Astrocyte (in vitro differentiated cells and primary cell): ENCODE measurements around the gene PIAS1. TPM values are rescaled to one million over a fixed set of nuclear protein-coding genes. Genes with fewer than 3 reads are reported as not detected.
A peak's percentile ranks its signal among the peaks of the same experiment; 100 is the strongest.

Experiments used
- DNase-seq: peaks from one replicate; pipeline ENCODE4 v3.0.0-alpha.2; 2010; ENCODE audit warnings: low read depth
- FAIRE-seq: peaks from 2 replicates; lab custom pipeline; 2011; peaks lifted over from hg19 to GRCh38; lab: Jason Lieb, UNC
- H2AFZ ChIP-seq: 2 replicates; pipeline ENCODE4 v1.6.0; 2012; ENCODE audit warnings: low read depth, low read length, inconsistent platforms
- H3K27ac ChIP-seq: 2 replicates; pipeline ENCODE4 v1.5.1; 2011; ENCODE audit warnings: low read depth, low read length, inconsistent platforms
- H3K27me3 ChIP-seq: 2 replicates; pipeline ENCODE4 v1.6.0; 2011; ENCODE audit warnings: low read length, inconsistent platforms; ENCODE audit not compliant: insufficient read depth
- H3K36me3 ChIP-seq: 2 replicates; pipeline ENCODE4 v1.5.1; 2011; ENCODE audit warnings: low read length, inconsistent platforms; ENCODE audit not compliant: insufficient read depth
- H3K4me1 ChIP-seq: 2 replicates; pipeline ENCODE4 v1.5.1; 2011; ENCODE audit warnings: low read length, inconsistent platforms; ENCODE audit not compliant: insufficient read depth
- H3K4me2 ChIP-seq: 2 replicates; pipeline ENCODE4 v1.6.0; 2012; ENCODE audit warnings: low read length, inconsistent platforms
- H3K4me3 ChIP-seq: 2 replicates; pipeline ENCODE4 v1.5.1; 2011; ENCODE audit warnings: low read depth, mild to moderate bottlenecking, low read length, inconsistent platforms; ENCODE audit not compliant: insufficient read depth
- H3K79me2 ChIP-seq: 2 replicates; pipeline ENCODE4 v1.6.0; 2012; ENCODE audit warnings: mild to moderate bottlenecking, low read length, inconsistent platforms; ENCODE audit not compliant: insufficient read depth
- H3K9ac ChIP-seq: 2 replicates; pipeline ENCODE4 v1.6.0; 2012; ENCODE audit warnings: mild to moderate bottlenecking, low read length, inconsistent platforms
- H3K9me3 ChIP-seq: 2 replicates; pipeline ENCODE4 v1.5.1; 2012; ENCODE audit warnings: low read depth, mild to moderate bottlenecking, low read length, inconsistent platforms; ENCODE audit not compliant: insufficient read depth
- H4K20me1 ChIP-seq: 2 replicates; pipeline ENCODE4 v1.6.0; 2012; ENCODE audit warnings: low read length, inconsistent platforms; ENCODE audit not compliant: insufficient read depth
- H3K27ac Mint-ChIP-seq: one replicate; pipeline ENCODE4 v1.8.0; 2021; ENCODE audit warnings: mild to moderate bottlenecking, mixed read lengths; ENCODE audit not compliant: unreplicated experiment
- H3K27me3 Mint-ChIP-seq: one replicate; pipeline ENCODE4 v1.8.0; 2021; ENCODE audit warnings: low read depth, mixed read lengths; ENCODE audit not compliant: unreplicated experiment
- H3K36me3 Mint-ChIP-seq: one replicate; pipeline ENCODE4 v1.8.0; 2021; ENCODE audit warnings: low read depth, mixed read lengths; ENCODE audit not compliant: unreplicated experiment
- H3K4me1 Mint-ChIP-seq: one replicate; pipeline ENCODE4 v1.8.0; 2021; ENCODE audit warnings: low read depth, mixed read lengths; ENCODE audit not compliant: unreplicated experiment
- H3K4me3 Mint-ChIP-seq: one replicate; pipeline ENCODE4 v1.8.0; 2021; ENCODE audit warnings: mild to moderate bottlenecking, moderate library complexity, mixed read lengths; ENCODE audit not compliant: unreplicated experiment
- H3K9me3 Mint-ChIP-seq: one replicate; pipeline ENCODE4 v1.8.0; 2021; ENCODE audit warnings: mild to moderate bottlenecking, mixed read lengths; ENCODE audit not compliant: unreplicated experiment
- CTCF ChIP-seq: IDR thresholded peaks from 2 replicates; pipeline ENCODE4 v1.5.1; 2011; ENCODE audit warnings: low read depth, mild to moderate bottlenecking, inconsistent platforms, low read length, moderate library complexity; ENCODE audit not compliant: insufficient read depth
- EZH2 ChIP-seq: IDR thresholded peaks from 2 replicates; pipeline ENCODE4 v1.6.1; 2012; ENCODE audit warnings: mild to moderate bottlenecking, low read length, inconsistent platforms; ENCODE audit not compliant: insufficient read depth
- total RNA-seq: library from RNA; stranded (reverse); gene quantifications from 2 replicates; pipeline ENCODE4 v1.2.1, GENCODE V29; 2021

Gene PIAS1
- total RNA-seq, 1 donor from 2014 or later: 30.2 TPM

DNA sequence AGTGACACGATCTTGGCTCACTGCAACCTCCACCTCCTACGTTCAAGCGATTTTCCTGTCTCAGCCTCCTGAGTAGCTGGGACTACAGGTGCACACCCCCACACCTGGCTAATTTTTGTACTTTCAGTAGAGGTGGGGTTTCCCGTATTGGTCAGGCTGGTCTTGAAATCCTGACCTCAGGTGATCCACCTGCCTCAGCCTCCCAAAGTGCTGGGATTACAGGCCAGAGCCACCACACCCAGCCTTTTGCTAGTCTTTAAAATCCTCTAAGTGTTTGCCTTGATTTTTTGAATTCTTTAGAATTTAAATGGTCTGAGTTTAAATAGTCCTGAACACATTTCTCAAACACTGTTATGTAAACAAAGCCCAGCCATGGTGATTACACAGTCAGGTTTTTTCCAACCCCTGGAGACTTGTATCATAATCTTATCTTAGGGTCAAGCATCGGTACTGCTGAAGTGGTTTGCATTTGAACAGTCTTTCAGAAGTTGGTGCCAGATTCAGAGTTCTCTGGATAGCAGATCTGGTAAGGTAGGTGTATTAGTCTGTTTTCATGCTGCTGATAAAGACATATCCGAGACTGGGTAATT is 28.2 kb upstream of the PIAS1 start:
- H3K4me2 ChIP-seq: no peak overlapping the region
- no peak overlapping the region for H3K4me3 Mint-ChIP-seq
- no peak overlapping the region for H2AFZ ChIP-seq
- H3K4me1 Mint-ChIP-seq: no peaks in the 10 kb centered on the region
- H3K9me3 ChIP-seq: no peaks in the 10 kb centered on the region
- no peak overlapping the region for H3K4me3 ChIP-seq
- peaks cover 2% of the 10 kb centered on the region for H3K27me3 ChIP-seq
- TF ChIP-seq EZH2 (no peak), CTCF (no peak)
- peaks cover 7% of the 10 kb centered on the region for H3K9me3 Mint-ChIP-seq
- H3K79me2 ChIP-seq: no peaks in the 10 kb centered on the region
- H3K27ac Mint-ChIP-seq: no peak overlapping the region
- H4K20me1 ChIP-seq: no peaks in the 10 kb centered on the region
- H3K9ac ChIP-seq: no peak overlapping the region
- H3K27me3 Mint-ChIP-seq: peaks cover 8% of the 10 kb centered on the region
- H3K4me1 ChIP-seq: no peaks in the 10 kb centered on the region
- H3K36me3 ChIP-seq: no peaks in the 10 kb centered on the region
- peaks cover 2% of the 10 kb centered on the region for H3K36me3 Mint-ChIP-seq
- peak; percentile 65 for DNase-seq
- H3K27ac ChIP-seq: no peak overlapping the region
- FAIRE-seq: no peak

DNA sequence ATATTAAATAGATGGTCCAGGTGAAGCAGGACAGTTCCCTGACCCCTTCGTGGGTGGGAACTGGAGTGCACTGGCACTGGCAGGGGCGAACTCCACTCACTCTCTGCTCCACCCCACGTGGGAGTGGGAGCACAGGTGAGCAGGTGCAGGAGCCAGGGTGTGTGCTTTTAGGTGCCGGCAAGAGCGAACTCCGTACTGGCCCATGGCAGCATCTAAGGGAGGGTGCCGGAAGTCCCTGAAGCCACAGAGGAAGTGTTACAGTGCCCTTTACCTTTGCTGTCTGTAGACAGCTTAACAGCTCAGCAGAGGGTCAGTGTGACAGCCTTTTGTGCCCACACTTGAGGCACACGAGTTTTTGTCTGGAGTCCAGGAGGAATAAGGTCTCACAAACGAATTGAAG is 26.7 kb upstream of the PIAS1 start:
- H3K4me1 Mint-ChIP-seq: no peaks in the 10 kb centered on the region
- H3K27ac Mint-ChIP-seq: no peak overlapping the region
- H2AFZ ChIP-seq: no peak overlapping the region
- H3K4me1 ChIP-seq: no peaks in the 10 kb centered on the region
- H3K36me3 ChIP-seq: no peaks in the 10 kb centered on the region
- no peaks in the 10 kb centered on the region for H3K9me3 ChIP-seq
- H3K4me2 ChIP-seq: no peak overlapping the region
- no peak overlapping the region for H3K4me3 Mint-ChIP-seq
- H3K27me3 Mint-ChIP-seq: peaks cover 9% of the 10 kb centered on the region
- H3K79me2 ChIP-seq: no peaks in the 10 kb centered on the region
- H3K27ac ChIP-seq: no peak overlapping the region
- no peak for DNase-seq
- peaks cover 7% of the 10 kb centered on the region for H3K9me3 Mint-ChIP-seq
- FAIRE-seq: no peak
- TF ChIP-seq EZH2 (no peak), CTCF (no peak)
- no peak overlapping the region for H3K9ac ChIP-seq
- no peaks in the 10 kb centered on the region for H4K20me1 ChIP-seq
- H3K4me3 ChIP-seq: no peak overlapping the region
- peaks cover 2% of the 10 kb centered on the region for H3K27me3 ChIP-seq
- peaks cover 2% of the 10 kb centered on the region for H3K36me3 Mint-ChIP-seq

DNA sequence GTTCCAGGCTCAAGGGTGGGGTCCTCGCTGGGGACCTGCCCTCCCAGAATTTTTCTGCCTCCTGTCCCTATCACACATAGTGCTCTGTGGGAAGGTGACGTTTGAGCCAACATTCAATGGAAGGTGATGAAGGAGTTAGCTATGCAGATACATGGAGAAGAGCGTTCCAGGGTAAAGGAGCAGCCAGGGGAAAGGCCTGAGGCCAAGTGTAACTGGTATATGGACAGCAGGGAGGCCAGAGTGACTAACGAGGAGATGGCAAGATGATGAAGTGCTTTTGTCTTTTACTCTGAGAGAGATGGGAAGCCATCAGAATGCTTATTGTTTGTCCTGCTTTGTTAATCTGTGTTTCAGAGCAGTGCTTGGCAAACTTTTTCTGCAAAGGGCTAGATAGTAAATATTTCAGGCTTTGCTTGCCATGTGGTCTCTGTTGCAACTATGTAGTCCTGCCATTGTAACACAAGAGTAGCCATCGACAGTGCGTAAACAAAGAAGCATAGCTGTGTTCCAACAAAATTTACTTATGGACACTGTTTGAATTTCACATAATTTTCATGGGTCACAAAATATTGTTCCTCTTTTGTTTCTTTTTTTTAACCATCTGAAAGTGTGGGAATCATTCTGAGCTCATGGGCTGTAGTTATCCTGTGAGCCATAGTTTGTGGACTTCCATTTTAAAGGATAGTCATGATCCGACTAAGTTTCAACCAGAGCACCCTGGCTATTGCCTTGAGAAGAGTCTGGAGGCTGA is 25.8 kb upstream of the PIAS1 start:
- no peak overlapping the region for H3K4me2 ChIP-seq
- no peak overlapping the region for H2AFZ ChIP-seq
- peaks cover 2% of the 10 kb centered on the region for H3K27me3 ChIP-seq
- H3K36me3 ChIP-seq: no peaks in the 10 kb centered on the region
- H3K9ac ChIP-seq: no peak overlapping the region
- FAIRE-seq (no peak), DNase-seq (peak; percentile 28)
- Mint-ChIP-seq H3K4me1 (no peaks in the 10 kb centered on the region), H3K4me3 (no peak overlapping the region), H3K36me3 (no peaks in the 10 kb centered on the region), H3K27me3 (peaks cover 7% of the 10 kb centered on the region), H3K9me3 (peaks cover 7% of the 10 kb centered on the region), H3K27ac (no peak overlapping the region)
- H4K20me1 ChIP-seq: no peaks in the 10 kb centered on the region
- no peak for TF ChIP-seq CTCF
- no peak for TF ChIP-seq EZH2
- no peaks in the 10 kb centered on the region for H3K79me2 ChIP-seq
- no peaks in the 10 kb centered on the region for H3K9me3 ChIP-seq
- H3K4me3 ChIP-seq: no peak overlapping the region
- no peak overlapping the region for H3K27ac ChIP-seq
- H3K4me1 ChIP-seq: no peaks in the 10 kb centered on the region
